H9 (cell line): ENCODE data around the gene KCNIP3. TPM values are rescaled to one million over a fixed set of nuclear protein-coding genes. Genes with fewer than 3 reads are reported as not detected.
"Not testable (repeated sequence)": the region's sequence is repeated elsewhere in the genome, so short reads cannot be mapped to it uniquely, and the experiment has no call there.

Experiments used
- DNase-seq: peaks from one replicate; pipeline ENCODE4 v3.0.0-alpha.2; 2017
- H2AFZ ChIP-seq: one replicate; pipeline ENCODE4 v1.6.1; 2013; ENCODE audit warnings: mild to moderate bottlenecking, low read length, control low read depth, moderate library complexity
- H2AK5ac ChIP-seq: 2 replicates; pipeline ENCODE4 v1.6.1; 2013; ENCODE audit warnings: low read length, control low read depth, mixed read lengths; ENCODE audit not compliant: insufficient read length
- H2BK120ac ChIP-seq: one replicate; pipeline ENCODE4 v1.6.1; 2013; ENCODE audit warnings: low read depth, mild to moderate bottlenecking, low read length, control low read depth, inconsistent platforms; ENCODE audit not compliant: poor library complexity, severe bottlenecking
- H2BK12ac ChIP-seq: 2 replicates; pipeline ENCODE4 v1.6.1; 2013; ENCODE audit warnings: low read length, control low read depth, mixed read lengths, low read depth; ENCODE audit not compliant: insufficient read length
- H2BK15ac ChIP-seq: 2 replicates; pipeline ENCODE4 v1.6.1; 2013; ENCODE audit warnings: low read depth, low read length, control low read depth
- H2BK20ac ChIP-seq: one replicate; pipeline ENCODE4 v1.6.1; 2013; ENCODE audit warnings: low read depth, mild to moderate bottlenecking, low read length, control low read depth, inconsistent platforms; ENCODE audit not compliant: poor library complexity, severe bottlenecking
- H2BK5ac ChIP-seq: 2 replicates; pipeline ENCODE4 v1.6.1; 2013; ENCODE audit warnings: low read length, control low read depth, mixed read lengths; ENCODE audit not compliant: insufficient read length
- H3K14ac ChIP-seq: 2 replicates; pipeline ENCODE4 v1.6.1; 2013; ENCODE audit warnings: low read length, control low read depth; ENCODE audit not compliant: insufficient read depth
- H3K18ac ChIP-seq: 2 replicates; pipeline ENCODE4 v1.6.1; 2013; ENCODE audit warnings: low read depth, mild to moderate bottlenecking, mixed read lengths, low read length, control low read depth; ENCODE audit not compliant: insufficient read length
- H3K23ac ChIP-seq: 2 replicates; pipeline ENCODE4 v1.6.1; 2013; ENCODE audit warnings: low read length, control low read depth, mixed read lengths, low read depth; ENCODE audit not compliant: insufficient read length
- H3K23me2 ChIP-seq: 2 replicates; pipeline ENCODE4 v1.6.1; 2013; ENCODE audit warnings: low read depth, mild to moderate bottlenecking, mixed read lengths, low read length, control low read depth; ENCODE audit not compliant: insufficient read length, poor library complexity, severe bottlenecking
- H3K27ac ChIP-seq: 2 replicates; pipeline ENCODE4 v1.5.1; 2013; ENCODE audit warnings: low read length, control low read depth, mixed read lengths, low read depth; ENCODE audit not compliant: insufficient read length
- H3K27me3 ChIP-seq: 2 replicates; pipeline ENCODE4 v1.6.1; 2013; ENCODE audit warnings: low read length, control low read depth, inconsistent platforms; ENCODE audit not compliant: insufficient read depth
- H3K4ac ChIP-seq: 2 replicates; pipeline ENCODE4 v1.6.1; 2013; ENCODE audit warnings: low read depth, mild to moderate bottlenecking, control low read depth, inconsistent platforms, low read length, moderate library complexity
- H3K4me1 ChIP-seq: 2 replicates; pipeline ENCODE4 v1.6.1; 2013; ENCODE audit warnings: low read length, control low read depth, inconsistent platforms; ENCODE audit not compliant: insufficient read depth
- H3K4me2 ChIP-seq: 2 replicates; pipeline ENCODE4 v1.6.1; 2013; ENCODE audit warnings: low read length, control low read depth, mixed read lengths; ENCODE audit not compliant: insufficient read length, insufficient read depth
- H3K56ac ChIP-seq: 2 replicates; pipeline ENCODE4 v1.6.1; 2013; ENCODE audit warnings: low read depth, mild to moderate bottlenecking, mixed read lengths, low read length, control low read depth; ENCODE audit not compliant: insufficient read length
- H3K79me1 ChIP-seq: 2 replicates; pipeline ENCODE4 v1.6.1; 2013; ENCODE audit warnings: low read depth, mild to moderate bottlenecking, moderate library complexity, low read length, control low read depth, inconsistent platforms; ENCODE audit not compliant: insufficient read depth, poor library complexity, severe bottlenecking
- H3K79me2 ChIP-seq: 2 replicates; pipeline ENCODE4 v1.6.1; 2013; ENCODE audit warnings: low read length, control low read depth, inconsistent platforms; ENCODE audit not compliant: insufficient read depth
- H3K9ac ChIP-seq: 2 replicates; pipeline ENCODE4 v1.6.1; 2013; ENCODE audit warnings: low read length, control low read depth, mixed read lengths; ENCODE audit not compliant: insufficient read length; ENCODE audit errors: extremely low read depth
- H3K9me3 ChIP-seq: one replicate; pipeline ENCODE4 v1.6.1; 2013; ENCODE audit warnings: low read depth, low read length, inconsistent platforms; ENCODE audit not compliant: control insufficient read depth
- H3T11ph ChIP-seq: one replicate; pipeline ENCODE4 v1.6.1; 2013; ENCODE audit warnings: mild to moderate bottlenecking, low read length, control low read depth, inconsistent platforms
- H4K20me1 ChIP-seq: one replicate; pipeline ENCODE4 v1.6.1; 2013; ENCODE audit not compliant: control insufficient read depth, insufficient read length, insufficient read depth
- H4K5ac ChIP-seq: 2 replicates; pipeline ENCODE4 v1.6.1; 2013; ENCODE audit warnings: low read depth, mild to moderate bottlenecking, mixed read lengths, low read length, control low read depth; ENCODE audit not compliant: insufficient read length
- H4K8ac ChIP-seq: replicated peaks from 2 replicates; pipeline ENCODE4 v1.6.1; 2013; ENCODE audit warnings: low read length, control low read depth, mixed read lengths, low read depth; ENCODE audit not compliant: insufficient read length
- H4K91ac ChIP-seq: 2 replicates; pipeline ENCODE4 v1.6.1; 2013; ENCODE audit warnings: low read depth, mild to moderate bottlenecking, moderate library complexity, mixed read lengths, low read length, control low read depth; ENCODE audit not compliant: insufficient read length
- H3K27ac Mint-ChIP-seq, 3 experiments: 2 replicates in 2 of 3; 3 replicates in 1 of 3; pipeline ENCODE4 v1.8.0; 2020 to 2021; ENCODE audit warnings: mixed read lengths in 3 of 3, mild to moderate bottlenecking in 1 of 3, moderate library complexity in 1 of 3
- H3K27me3 Mint-ChIP-seq: 2 replicates; pipeline ENCODE4 v1.8.0; 2021; ENCODE audit warnings: low read depth, mild to moderate bottlenecking, moderate library complexity, mixed read lengths
- H3K36me3 Mint-ChIP-seq, 3 experiments: 2 replicates in 2 of 3; 3 replicates in 1 of 3; pipeline ENCODE4 v1.8.0; 2020 to 2021; ENCODE audit warnings: low read depth in 3 of 3, mixed read lengths in 3 of 3; ENCODE audit not compliant: insufficient read depth in 1 of 3
- H3K4me1 Mint-ChIP-seq, 2 experiments: 2 replicates each; pipeline ENCODE4 v1.8.0; 2020; ENCODE audit warnings: mixed read lengths in 2 of 2
- H3K4me3 Mint-ChIP-seq, 2 experiments: 2 replicates in 1 of 2; 3 replicates in 1 of 2; pipeline ENCODE4 v1.8.0; 2020 to 2021; ENCODE audit warnings: mild to moderate bottlenecking in 2 of 2, mixed read lengths in 2 of 2, moderate library complexity in 1 of 2
- H3K9me3 Mint-ChIP-seq, 2 experiments: 2 replicates in 1 of 2; 3 replicates in 1 of 2; pipeline ENCODE4 v1.8.0; 2020; ENCODE audit warnings: mild to moderate bottlenecking in 2 of 2, mixed read lengths in 2 of 2, moderate library complexity in 1 of 2
- WGBS: extraction: QIAGEN DNeasy Blood & Tissue Kit; methylation state at CpG from one replicate; pipeline ENCODE4 v1.1.7; 2013; ENCODE audit warnings: missing lambda C conversion rate, low lambda C conversion rate, mixed read lengths; ENCODE audit not compliant: insufficient read length; ENCODE audit errors: extremely low coverage; 5-methylcytosine and 5-hydroxymethylcytosine counted together
- total RNA-seq: library from RNA; stranded (reverse); gene quantifications from 2 replicates; pipeline ENCODE4 v1.2.1, GENCODE V29; 2021

KCNIP3 gene
- total RNA-seq, 1 experiment from 2014 or later: 1.5 TPM

GRCh38 chr2:95415561-95415960 lies 118.4 kb downstream of the KCNIP3 start:
- not testable (repeated sequence) for H3K18ac ChIP-seq, DNase-seq, H3K79me2 ChIP-seq, H3K4me1 Mint-ChIP-seq, H2AK5ac ChIP-seq, H3K9me3 Mint-ChIP-seq, H3K79me1 ChIP-seq, H2BK20ac ChIP-seq, H3K56ac ChIP-seq, H3K36me3 Mint-ChIP-seq, H3K9ac ChIP-seq, H3K4me1 ChIP-seq, H2BK120ac ChIP-seq, H3K23ac ChIP-seq, H4K8ac ChIP-seq, H2BK15ac ChIP-seq, H3K23me2 ChIP-seq, H3T11ph ChIP-seq, H3K4ac ChIP-seq, H3K9me3 ChIP-seq, H4K5ac ChIP-seq, H3K27ac Mint-ChIP-seq, H4K20me1 ChIP-seq, H3K4me2 ChIP-seq, H3K14ac ChIP-seq, H2BK5ac ChIP-seq, H2BK12ac ChIP-seq, H3K27ac ChIP-seq, H2AFZ ChIP-seq, H4K91ac ChIP-seq, H3K27me3 ChIP-seq, H3K4me3 Mint-ChIP-seq
- WGBS: no CpG with 5 or more reads among the region's 16 CpGs
- H3K27me3 Mint-ChIP-seq: peaks cover 39% of the 10 kb centered on the region

- no CpG with 5 or more reads among the region's 30 CpGs for WGBS
- H3K23ac ChIP-seq, H2BK5ac ChIP-seq, H2BK120ac ChIP-seq, H3K4me1 Mint-ChIP-seq, H3T11ph ChIP-seq, H3K27ac ChIP-seq, H3K4me2 ChIP-seq, H2AK5ac ChIP-seq, H3K18ac ChIP-seq, H4K8ac ChIP-seq, H4K5ac ChIP-seq, H3K9me3 ChIP-seq, H3K27ac Mint-ChIP-seq, H3K36me3 Mint-ChIP-seq, H4K20me1 ChIP-seq, H3K4me1 ChIP-seq, H3K56ac ChIP-seq, H3K9ac ChIP-seq, H4K91ac ChIP-seq, H3K14ac ChIP-seq, H2BK15ac ChIP-seq, H3K23me2 ChIP-seq, H2BK20ac ChIP-seq, H2BK12ac ChIP-seq, H3K4me3 Mint-ChIP-seq, H3K79me1 ChIP-seq, H3K27me3 ChIP-seq, H3K4ac ChIP-seq, H3K79me2 ChIP-seq, H3K9me3 Mint-ChIP-seq, H2AFZ ChIP-seq, DNase-seq: not testable (repeated sequence)
- peaks cover 30% of the 10 kb centered on the region for H3K27me3 Mint-ChIP-seq
Observed at GRCh38 chr2:95427196-95427867, 130.2 kb downstream of the KCNIP3 start.
